NCI-H2107 treated with DMSO at 0.1 percent for 48 hours (cell line): ENCODE data around the gene PSMG4.

Source experiments
- DNase-seq: peaks from one replicate; lab custom pipeline; 2025; ENCODE audit not compliant: unreplicated experiment; lab: John Stamatoyannopoulos, UW

Gene PSMG4

GRCh38 chr6:3273707-3274521 lies 15.2 kb downstream of the PSMG4 start:
- no peak for DNase-seq

GRCh38 chr6:3276174-3277167 lies 17.7 kb downstream of the PSMG4 start:
- no peak for DNase-seq

- no peak for DNase-seq
These were observed 18.5 kb downstream of the PSMG4 start for GRCh38 chr6:3277251-3277650.

GRCh38 chr6:3277851-3278416 lies 19.2 kb downstream of the PSMG4 start:
- no peak for DNase-seq

GRCh38 chr6:3278691-3279090 lies 19.9 kb downstream of the PSMG4 start:
- DNase-seq: no peak

- DNase-seq: no peak
These were observed 21.3 kb downstream of the PSMG4 start for GRCh38 chr6:3280091-3280490.

GRCh38 chr6:3280866-3281465 lies 22.2 kb downstream of the PSMG4 start:
- no peak for DNase-seq

- DNase-seq: no peak
These were observed 23.1 kb downstream of the PSMG4 start for GRCh38 chr6:3281631-3282475.

GRCh38 chr6:3282476-3283236 lies 23.9 kb downstream of the PSMG4 start:
- DNase-seq: no peak

GRCh38 chr6:3283241-3283640 lies 24.5 kb downstream of the PSMG4 start:
- no peak for DNase-seq

- DNase-seq: no peak
These were observed 25.1 kb downstream of the PSMG4 start for GRCh38 chr6:3283641-3284435.

- no peak for DNase-seq
These were observed 25.7 kb downstream of the PSMG4 start for GRCh38 chr6:3284436-3284876.

- DNase-seq: no peak
These were observed 26.4 kb downstream of the PSMG4 start for GRCh38 chr6:3285049-3285639.

- DNase-seq: no peak
These were observed 27.0 kb downstream of the PSMG4 start for GRCh38 chr6:3285732-3286131.

GRCh38 chr6:3286641-3287171 lies 28.0 kb downstream of the PSMG4 start:
- no peak for DNase-seq

- DNase-seq: no peak
These were observed 28.6 kb downstream of the PSMG4 start for GRCh38 chr6:3287308-3287707.

- DNase-seq: no peak
These were observed 29.4 kb downstream of the PSMG4 start for GRCh38 chr6:3287976-3288707.
